ENCODE data around the gene APOBEC3A.
"Not testable (repeated sequence)": the region's sequence is repeated elsewhere in the genome, so short reads cannot be mapped to it uniquely, and the experiment has no call there.

The APOBEC3A gene

GRCh38 chr22:38943882-38944281, 13.5 kb upstream of the APOBEC3A start:
- no peak for DNase-seq

- DNase-seq = no peak
These were observed 12.8 kb upstream of the APOBEC3A start for GRCh38 chr22:38944653-38945052.

GRCh38 chr22:38945706-38946338, 11.6 kb upstream of the APOBEC3A start:
- not testable (repeated sequence) for DNase-seq

GRCh38 chr22:38946771-38947170, 10.6 kb upstream of the APOBEC3A start:
- no peak for DNase-seq

GRCh38 chr22:38947321-38948140, 9.9 kb upstream of the APOBEC3A start:
- no peak for DNase-seq

GRCh38 chr22:38948181-38948940, 9.0 kb upstream of the APOBEC3A start:
- DNase-seq = no peak

GRCh38 chr22:38949889-38950405, 7.5 kb upstream of the APOBEC3A start:
- no peak for DNase-seq

- DNase-seq = no peak
These were observed 6.7 kb upstream of the APOBEC3A start for GRCh38 chr22:38950527-38951295.

GRCh38 chr22:38951734-38952133, 5.7 kb upstream of the APOBEC3A start:
- no peak for DNase-seq

GRCh38 chr22:38952281-38952993, 5.0 kb upstream of the APOBEC3A start:
- DNase-seq = no peak

GRCh38 chr22:38953091-38953490, 4.3 kb upstream of the APOBEC3A start:
- no peak for DNase-seq

GRCh38 chr22:38953577-38954413, 3.6 kb upstream of the APOBEC3A start:
- DNase-seq = no peak

GRCh38 chr22:38954414-38955043, 2.9 kb upstream of the APOBEC3A start:
- no peak for DNase-seq

GRCh38 chr22:38955250-38955905, 2.0 kb upstream of the APOBEC3A start:
- DNase-seq = no peak

GRCh38 chr22:38955926-38956325, 1.5 kb upstream of the APOBEC3A start:
- no peak for DNase-seq

- no peak for DNase-seq
These were observed 858 bp upstream of the APOBEC3A start for GRCh38 chr22:38956551-38956950.

- DNase-seq = no peak
These were observed 620 bp downstream of the APOBEC3A start for GRCh38 chr22:38957808-38958650.

GRCh38 chr22:38958651-38958943, 1.2 kb downstream of the APOBEC3A start:
- not testable (repeated sequence) for DNase-seq

- DNase-seq = no peak
These were observed 2.2 kb downstream of the APOBEC3A start for GRCh38 chr22:38959590-38959989.
